ENCODE measurements around the gene HNRNPK.
"Not testable (repeated sequence)": the region's sequence is repeated elsewhere in the genome, so short reads cannot be mapped to it uniquely, and the experiment has no call there.

Gene HNRNPK

GRCh38 chr9:83975300-83975699 is 4.7 kb downstream of the HNRNPK start:
- DNase-seq: no peak

DNA sequence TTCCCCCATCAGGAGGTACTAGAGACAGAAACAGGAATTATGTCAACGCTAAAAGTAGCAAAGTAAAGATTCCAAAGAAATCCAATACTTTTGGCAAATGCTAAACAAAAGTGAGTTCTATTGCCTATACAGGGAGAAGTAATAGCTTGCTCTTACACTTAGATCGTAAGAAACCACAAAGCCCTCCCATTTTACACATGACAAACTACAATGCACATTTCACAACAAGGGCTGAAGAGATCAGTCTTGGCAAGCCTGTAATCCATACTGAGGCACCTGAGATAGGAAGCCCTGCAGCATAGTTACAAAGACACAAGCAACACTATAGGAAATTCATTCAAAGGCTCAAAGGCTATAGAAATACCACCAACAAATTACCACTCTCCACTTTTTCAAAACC is 7.7 kb downstream of the HNRNPK start:
- DNase-seq: no peak

GRCh38 chr9:83971485-83971884 is 8.5 kb downstream of the HNRNPK start:
- DNase-seq: no peak

DNA sequence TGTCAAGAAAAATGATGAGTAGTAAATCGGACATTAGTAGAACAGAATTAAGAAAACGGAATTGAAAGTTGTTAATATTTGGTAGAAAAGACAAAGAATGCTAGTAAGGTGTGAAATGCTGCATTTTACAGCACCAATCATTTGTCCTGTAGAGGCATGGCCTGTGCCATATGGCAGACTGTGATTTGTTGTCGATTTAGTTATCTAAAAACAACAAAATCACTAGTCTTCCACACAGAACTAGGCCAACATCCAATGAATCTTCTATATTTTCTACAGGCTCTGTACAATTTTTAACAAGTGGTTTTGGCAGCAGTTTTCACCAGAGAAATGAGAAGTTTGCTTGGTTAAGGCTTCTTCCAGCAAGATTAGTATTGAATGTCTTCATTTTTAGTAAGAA is 10.4 kb downstream of the HNRNPK start:
- DNase-seq: no peak

DNA sequence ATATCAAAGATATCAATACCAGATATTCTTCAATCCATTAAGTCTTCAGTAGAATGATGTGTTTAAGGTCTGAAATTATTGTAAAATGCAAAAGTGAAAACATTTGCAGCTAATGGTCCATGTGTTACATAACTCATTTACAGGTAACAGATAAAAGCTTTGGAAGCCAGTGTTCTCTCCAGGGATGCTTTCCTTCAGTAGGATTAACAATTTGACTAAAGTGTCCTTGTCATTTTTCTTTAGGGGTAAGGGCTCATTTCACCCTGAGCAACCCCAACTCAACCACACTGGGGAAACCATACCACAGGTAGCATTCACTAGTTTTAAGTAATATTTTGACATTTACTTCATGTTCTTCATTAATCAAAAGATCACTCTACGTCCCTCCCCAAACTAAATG is 12.9 kb downstream of the HNRNPK start:
- no peak for DNase-seq

DNA sequence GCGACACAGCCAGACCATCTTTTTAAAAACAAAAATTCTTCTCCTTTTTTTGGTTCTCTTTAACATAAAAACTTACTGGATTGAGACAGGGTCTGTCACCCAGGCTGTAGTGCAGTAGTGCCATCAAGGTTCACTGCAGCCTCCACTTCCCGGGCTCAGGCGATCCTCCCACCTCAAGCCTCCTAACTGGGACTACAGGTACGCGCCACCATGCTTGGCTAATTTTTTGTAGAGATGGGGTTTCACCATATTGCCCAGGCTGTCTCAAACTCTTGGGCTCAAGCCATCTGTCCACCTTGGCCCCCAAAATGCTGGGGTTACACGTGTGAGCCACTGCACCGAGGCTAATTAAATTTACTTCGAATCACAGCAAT is 13.8 kb downstream of the HNRNPK start:
- no peak for DNase-seq

DNA sequence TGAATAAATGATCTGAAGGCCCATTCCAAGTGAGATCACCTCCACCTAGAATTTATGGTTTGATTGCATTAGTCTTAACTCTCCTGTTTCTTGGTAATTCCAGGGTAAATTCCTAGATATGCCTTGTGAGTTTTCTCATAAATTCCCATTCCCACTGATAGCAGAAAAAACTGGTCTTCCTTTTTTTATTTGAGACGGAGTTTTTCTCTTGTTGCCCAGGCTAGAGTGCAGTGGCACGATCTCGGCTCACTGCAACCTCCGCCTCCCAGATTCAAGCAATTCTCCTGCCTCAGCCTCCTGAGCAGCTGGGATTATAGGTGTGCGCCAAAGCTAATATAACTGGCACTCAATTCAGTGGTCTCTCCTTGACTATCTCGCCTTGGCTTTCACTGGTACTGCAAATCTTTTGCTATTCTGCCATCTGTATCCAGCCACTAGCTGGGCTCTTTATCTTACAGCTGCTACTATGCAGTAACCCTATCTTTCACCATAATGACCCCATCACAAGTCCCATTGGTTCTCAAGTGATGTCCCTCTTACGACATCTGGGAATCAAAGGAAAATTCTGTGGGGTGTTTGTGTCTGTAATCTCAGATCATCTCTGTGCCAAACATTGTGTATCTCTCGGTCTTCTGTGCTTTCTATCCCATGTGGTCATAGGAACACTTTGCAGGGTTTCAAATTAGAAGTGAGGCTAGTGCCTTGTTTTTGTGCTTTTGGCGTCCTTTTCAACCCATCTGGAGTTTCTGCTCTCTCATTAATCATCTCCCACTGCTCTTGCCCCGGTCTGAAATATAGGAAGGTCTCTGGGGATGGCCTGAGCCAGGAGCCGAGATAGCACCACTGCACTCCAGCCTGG is 14.4 kb downstream of the HNRNPK start:
- DNase-seq: no peak

DNA sequence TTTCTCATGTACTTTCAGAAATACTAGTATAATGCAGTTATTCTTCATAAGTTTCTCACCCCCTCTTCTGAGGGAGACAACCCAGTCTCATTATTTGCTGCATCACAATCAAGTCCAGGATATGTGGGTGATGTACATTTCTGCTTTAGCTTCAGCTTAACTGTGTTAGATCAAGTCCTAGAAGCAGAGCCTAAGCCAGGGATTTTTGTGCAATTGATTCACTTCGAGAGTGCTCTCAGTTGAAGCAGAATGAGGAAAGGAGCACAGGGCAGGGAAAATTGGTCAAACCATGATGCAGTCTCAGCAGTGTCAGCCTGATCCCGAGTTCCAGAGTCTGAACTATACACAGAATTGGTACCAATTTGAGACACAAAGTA is 15.1 kb downstream of the HNRNPK start:
- DNase-seq: no peak

GRCh38 chr9:83962165-83962564 is 17.9 kb downstream of the HNRNPK start:
- DNase-seq: no peak

- DNase-seq: no peak
Observed at GRCh38 chr9:83960991-83961390, 19.0 kb downstream of the HNRNPK start.

- no peak for DNase-seq
Observed at GRCh38 chr9:83959061-83959460, 21.0 kb downstream of the HNRNPK start.

- DNase-seq: no peak
Observed at GRCh38 chr9:83957248-83957513, 22.8 kb downstream of the HNRNPK start.

- no peak for DNase-seq
Observed at GRCh38 chr9:83956436-83957247, 23.4 kb downstream of the HNRNPK start.

GRCh38 chr9:83956086-83956435 is 24.0 kb downstream of the HNRNPK start:
- no peak for DNase-seq

DNA sequence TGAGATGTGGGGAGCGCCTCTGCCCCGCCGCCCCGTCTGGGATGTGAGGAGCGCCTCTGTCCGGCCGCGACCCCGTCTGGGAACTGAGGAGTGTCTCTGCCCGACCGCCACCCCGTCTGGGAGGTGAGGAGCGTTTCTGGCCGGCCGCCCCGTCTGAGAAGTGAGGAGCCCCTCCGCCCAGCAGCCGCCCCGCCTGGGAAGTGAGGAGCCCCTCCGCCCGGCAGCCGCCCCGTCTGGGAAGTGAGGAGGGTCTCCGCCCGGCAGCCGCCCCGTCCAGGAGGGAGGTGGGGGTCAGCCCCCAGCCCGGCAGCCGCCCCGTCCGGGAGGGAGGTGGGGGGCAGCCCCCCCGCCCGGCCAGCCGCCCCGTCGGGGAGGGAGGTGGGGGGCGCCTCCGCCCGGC is 31.9 kb downstream of the HNRNPK start:
- DNase-seq: not testable (repeated sequence)

GRCh38 chr9:83940590-83941303 is 39.3 kb downstream of the HNRNPK start:
- no peak for DNase-seq

GRCh38 chr9:83937861-83938455 is 42.1 kb downstream of the HNRNPK start:
- no peak for DNase-seq

DNA sequence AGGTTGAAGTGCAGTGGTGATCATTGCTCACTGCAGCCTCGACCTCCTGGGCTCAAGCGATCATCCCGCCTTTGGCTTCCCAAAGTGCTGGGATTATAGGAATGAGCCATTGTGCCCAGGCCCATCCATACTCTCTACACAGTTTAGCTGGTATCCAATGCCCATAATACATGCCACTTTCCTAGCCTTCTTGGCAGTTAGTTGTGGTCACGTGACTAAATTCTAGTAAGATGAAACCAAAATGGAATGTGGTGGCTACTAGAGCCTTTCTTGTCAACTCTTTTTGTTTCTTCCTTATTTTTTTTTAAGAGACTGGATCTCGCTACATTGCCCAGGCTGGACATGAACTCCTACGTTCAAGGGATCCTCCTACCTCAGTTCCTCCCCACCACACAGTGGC is 43.5 kb downstream of the HNRNPK start:
- no peak for DNase-seq

- no peak for DNase-seq
Observed at GRCh38 chr9:83935276-83935935, 44.6 kb downstream of the HNRNPK start.

GRCh38 chr9:83934569-83935275 is 45.3 kb downstream of the HNRNPK start:
- no peak for DNase-seq

- no peak for DNase-seq
Observed at GRCh38 chr9:83933790-83934189, 46.2 kb downstream of the HNRNPK start.

DNA sequence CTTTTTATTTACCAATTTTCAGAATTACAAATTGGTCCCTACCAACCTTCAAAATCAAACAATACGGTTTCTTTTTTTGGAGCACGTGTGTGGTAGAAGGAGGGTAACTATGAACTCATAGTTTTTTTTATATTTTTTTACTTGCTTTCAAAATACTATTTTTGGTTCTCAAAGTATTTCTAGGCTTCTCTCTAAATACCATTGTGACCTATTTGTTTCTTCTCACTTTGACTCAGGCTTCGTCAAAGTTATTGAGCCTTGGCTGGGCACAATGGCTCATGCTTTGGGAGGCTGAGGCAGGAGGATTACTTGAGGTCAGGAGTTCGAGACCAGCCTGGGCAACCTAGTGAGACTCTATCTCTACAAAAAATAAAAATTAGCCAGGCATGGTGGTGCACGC is 47.2 kb downstream of the HNRNPK start:
- DNase-seq: no peak
